Measurements from ENCODE around the gene SEMA4B. TPM values are rescaled to one million over a fixed set of nuclear protein-coding genes. Genes with fewer than 3 reads are reported as not detected.

Gene SEMA4B
- total RNA-seq, 1 donor from 2014 or later = 23.7 TPM

DNA sequence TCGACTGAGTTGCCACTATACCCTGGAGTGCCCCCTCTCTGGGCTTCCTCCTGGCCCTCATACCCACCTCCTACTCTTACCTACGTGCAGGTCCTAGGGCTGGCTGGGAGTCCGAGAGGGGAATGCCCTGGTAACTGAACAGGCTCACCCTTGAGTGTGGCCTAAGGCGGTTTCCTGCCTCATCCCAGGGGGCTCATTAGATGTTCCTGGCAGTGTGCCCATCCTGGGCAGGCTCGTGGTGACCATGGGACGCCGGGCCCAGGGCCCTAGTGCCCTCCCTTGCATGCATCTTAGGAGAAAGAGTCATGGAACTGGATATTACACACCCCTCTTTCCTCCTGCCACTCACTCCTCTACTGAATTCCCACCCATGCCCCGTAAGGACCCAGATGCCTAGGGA, 2.8 kb downstream of the SEMA4B start:
- no peak for ATAC-seq
- DNase-seq (ENCODE audit: low spot score) = no peak

DNA sequence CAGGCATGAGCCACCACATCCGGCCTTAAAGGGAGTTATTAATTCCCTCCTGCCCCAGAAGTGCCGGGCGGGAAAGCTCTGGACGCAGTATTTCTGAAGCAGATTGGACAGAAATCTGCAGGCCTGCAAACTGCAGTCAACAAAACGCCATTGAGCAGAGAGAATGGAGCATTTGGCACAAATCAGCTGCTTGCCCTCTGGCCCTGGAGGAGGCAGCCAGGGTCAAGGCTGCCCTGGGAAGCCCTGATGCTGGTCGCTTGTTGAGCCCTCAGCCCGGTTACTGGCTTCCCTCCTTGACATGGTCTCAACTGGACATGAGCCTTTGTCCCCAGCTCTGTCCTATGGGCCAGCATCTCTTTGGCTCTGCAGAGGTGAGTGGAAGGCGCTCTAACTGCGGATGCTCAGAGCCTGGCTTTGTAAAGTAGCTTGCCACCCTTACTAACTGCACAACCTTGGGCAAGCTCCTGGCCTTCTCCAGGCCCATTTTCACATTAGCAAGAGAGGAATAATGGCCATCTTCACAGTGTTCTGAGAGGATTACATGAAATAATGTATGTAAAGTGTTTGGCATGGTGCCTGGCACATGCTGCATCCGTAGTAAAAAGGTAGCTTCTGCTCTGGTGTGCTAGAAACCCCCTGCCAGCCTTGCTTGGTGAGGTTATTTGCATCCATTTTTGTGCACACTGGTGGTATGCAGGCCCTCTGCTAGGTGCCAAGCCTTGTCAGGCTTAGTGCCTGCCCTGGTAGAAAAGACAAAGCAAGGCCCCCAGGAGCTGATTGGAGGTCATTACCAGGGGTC, 4.1 kb downstream of the SEMA4B start:
- ATAC-seq (no peak), DNase-seq (ENCODE audit: low spot score) (no peak)

DNA sequence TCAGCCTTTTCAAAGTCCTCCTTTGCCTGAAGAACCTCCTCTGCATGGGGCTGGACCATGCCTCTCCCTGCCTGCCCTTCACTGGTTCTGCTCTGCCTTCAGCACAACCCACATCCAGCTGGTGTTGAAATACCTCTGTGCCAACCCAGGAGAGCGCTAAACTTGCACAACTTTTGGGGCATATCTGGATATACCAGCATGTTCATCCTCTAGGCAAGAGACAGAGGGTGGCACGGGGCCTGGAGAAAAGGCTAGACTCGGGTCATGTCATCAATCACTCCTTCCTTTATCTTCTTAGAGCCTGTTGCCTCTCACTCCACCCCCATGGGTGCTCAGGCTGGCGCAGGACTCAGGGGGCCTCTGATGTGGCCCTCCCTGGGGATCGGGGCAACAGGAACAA, 4.8 kb downstream of the SEMA4B start:
- ATAC-seq (peak; percentile 68), DNase-seq (ENCODE audit: low spot score) (peak; percentile 74)

DNA sequence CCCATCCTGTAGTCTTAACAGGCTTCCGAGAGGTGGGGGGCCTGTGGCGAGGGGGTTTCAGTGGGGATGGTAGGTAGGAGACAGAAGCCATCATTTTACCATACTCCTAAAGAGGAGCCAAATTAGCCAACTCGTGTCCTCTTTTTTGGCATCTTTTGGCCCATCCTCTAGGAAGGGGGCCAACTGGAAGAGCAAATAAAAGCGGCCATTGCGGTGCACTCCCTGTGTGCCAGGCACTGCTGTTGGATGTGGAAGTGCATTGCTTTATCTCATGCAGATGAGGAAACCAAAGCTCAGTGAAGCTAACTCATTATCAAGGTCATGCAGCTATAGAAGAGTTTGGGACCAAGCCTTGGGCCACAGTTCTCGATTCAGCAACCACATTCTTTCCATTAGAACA, 6.1 kb downstream of the SEMA4B start:
- DNase-seq (ENCODE audit: low spot score) = no peak

DNA sequence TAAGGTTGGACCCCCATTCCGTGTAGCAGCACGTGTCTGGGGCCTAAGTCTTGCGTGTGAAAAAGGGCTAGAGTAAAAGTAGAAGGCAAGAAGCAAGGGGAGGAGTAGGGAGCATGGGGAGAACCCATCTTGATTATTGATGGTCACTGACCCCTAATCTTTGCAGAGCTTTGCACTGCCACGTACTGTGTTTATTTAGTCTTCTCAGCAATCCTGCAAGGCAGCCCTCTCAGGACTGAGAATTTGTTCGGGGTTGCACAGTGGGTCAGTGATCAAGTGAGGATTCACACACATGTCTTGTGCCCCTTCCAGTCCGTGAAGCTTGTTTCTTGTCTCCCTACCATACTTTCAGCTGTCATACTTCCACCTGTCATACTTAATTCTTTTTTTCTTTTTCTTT, 7.2 kb downstream of the SEMA4B start:
- DNase-seq (ENCODE audit: low spot score) (no peak), ATAC-seq (no peak)

More for the DNA sequence above, 6.1 kb downstream of the SEMA4B start:
- ATAC-seq = peak; percentile 64

DNA sequence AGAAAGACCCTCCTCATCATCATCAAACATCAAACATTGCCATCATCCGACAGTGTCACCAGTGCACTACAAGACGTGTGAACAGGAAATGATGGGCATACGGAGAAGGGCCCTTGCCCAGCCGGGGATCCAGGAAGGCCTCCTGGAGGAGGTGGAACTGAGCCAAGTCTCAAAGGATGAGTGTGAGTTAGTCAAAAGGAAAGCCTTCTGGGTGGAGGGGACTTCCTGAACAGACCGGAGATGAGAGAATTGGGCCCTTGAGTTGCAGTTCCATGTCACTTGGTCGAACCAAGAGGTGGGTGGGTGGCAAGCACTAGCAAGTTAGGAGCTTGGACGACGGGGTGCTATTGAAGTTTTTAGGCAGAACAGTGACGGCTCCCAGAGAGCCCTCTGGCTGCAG, 8.5 kb downstream of the SEMA4B start:
- ATAC-seq (no peak), DNase-seq (ENCODE audit: low spot score) (no peak)

DNA sequence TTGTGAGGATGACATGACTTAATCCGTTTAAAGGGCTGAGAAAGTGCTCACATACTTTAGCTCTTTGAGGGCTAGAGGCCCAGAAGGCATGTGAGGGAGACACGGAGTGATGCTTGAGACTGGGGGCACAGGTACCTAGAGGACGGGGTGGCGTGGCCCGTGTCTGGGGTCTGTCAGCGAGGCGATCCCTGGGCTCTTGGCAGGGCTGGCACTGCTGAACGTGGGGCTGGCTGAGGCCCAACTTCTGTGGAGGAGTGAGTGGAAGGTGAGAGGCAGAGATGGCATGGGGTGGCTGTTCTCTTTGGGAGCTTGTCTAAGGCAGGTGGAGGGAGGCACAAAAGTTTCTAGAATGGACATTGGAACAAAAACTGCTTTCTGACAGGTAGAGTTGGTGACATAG, 9.5 kb downstream of the SEMA4B start:
- DNase-seq (ENCODE audit: low spot score) = no peak
- ATAC-seq = no peak

DNA sequence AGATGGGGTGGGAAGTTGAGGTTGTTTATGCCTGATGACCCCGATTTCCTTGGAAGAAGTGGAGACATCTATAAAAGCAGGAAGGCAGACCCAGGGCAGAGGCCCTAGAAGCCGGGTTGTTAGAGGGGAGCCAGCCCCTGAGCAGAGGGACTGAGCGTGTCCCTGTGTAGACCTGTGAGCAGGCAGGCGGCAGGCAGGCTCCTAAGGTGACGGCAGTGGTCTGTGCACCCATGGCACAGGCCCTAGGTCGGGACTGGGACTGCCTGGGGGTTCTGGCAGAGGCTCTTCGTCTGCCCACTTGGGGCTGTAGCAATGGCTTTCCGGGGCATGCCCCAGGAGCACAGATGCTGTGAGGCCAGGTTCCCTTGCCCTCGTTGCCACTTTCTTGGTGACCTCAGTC, 9.9 kb downstream of the SEMA4B start:
- DNase-seq (ENCODE audit: low spot score) (no peak), ATAC-seq (no peak)

DNA sequence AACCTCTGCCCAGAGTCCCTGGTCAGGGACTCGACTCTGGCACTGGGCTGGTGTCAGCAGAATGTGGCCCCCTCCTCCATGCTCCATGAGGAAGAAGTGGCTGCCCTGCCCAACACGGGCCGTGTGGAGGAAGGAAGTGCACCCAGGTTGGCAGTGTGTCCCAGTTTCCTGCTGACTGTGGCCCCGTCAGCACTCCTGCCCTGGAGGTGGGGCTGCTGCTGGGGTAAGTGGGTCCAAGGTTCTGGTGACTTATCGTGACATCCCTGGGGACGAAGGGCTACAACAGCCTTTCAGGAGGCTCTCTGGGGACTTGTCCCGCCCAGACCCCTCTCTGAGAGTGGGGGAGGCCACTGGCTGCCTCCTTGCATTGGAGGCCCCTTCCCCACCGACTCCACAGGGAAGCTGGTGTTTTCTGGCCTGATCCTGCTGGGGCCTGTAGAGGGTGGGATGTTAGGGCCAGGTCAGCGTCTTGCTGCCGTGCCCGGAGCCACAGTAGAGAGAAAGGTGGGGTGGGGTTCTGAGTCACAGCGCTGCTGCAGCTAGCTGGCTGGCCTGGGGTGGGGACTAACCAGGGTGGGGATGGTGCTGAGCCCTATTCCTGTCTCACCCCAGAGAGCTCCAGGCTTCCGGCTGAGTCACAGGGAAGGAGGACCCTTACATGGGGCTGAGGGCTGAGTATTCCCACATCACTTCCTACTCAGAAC, 10.5 kb downstream of the SEMA4B start:
- DNase-seq (ENCODE audit: low spot score) = no peak
- ATAC-seq = peak; percentile 60

DNA sequence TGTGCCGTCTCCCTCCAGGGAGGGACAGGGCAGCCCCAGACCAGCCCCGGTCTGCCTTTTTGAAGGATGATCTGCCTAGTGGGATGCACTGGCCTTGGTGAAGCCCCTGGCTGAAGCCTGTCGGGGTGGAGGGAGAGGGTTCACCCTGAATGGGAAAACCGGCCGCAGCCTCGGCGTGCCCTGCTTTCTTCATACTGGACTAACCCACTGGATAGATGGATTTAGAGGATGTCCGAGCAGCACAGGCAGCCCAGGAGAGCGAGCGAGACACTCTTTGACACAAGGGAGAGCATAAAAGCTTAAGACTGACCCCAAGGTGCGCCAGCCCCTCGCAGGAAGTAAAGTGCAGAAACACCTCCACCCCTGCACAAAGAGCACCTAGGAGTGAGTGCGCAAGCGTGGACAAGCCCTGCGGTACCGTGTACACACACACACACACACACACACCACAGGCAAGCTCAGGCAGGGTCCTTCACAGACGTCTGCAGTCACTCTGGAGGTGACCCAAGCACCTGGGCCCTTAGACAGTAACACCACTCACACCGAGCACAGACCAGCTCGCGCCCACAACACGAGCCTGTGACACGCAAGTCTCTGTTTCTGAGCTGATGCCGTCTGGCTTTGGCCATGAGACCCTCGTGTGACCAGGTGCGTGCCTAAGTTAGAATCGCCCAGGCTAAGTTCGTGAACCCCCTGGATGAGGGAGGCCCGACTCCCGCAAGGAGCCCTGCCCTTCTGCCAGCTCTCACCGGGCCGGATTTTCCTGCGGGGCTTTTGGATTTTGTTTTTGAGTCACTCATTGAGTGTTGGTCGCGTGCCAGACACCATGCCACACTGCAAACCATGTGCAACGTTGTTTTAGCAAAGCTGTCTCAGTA, 11.3 kb downstream of the SEMA4B start:
- DNase-seq (ENCODE audit: low spot score) (no peak), ATAC-seq (no peak)

DNA sequence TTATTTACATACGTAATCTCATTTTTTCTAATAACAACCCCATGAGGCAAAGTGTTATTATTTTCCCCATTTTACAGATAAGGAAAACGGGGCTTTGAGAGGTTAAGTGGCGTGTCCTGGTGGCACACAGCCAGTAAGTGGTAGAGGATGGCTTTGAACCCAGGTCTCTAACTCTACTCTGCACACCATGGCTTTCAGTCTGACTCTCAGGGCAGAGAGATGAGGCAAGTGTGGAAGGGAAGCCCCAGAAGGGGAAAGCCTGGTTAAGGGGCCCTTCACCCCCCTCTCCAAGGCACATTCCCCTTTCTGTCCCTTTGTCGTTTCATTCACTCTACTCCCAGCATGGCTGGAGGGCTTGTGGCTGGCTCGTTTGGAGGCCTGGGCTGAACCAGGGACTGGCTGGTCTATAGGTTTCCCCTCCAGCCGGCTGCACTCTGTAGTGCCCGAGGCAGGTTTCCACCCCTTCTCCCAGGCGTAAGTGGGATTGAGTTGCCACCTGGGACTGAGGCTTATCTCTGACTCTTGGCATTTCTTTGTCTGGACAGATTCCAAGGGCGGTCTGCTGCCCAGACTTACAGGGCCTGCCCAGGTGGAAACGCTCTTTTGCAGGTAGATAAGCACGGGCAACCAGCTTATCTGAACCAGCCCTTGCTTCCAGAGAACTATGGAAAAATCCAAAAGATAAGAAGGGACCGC, 12.1 kb downstream of the SEMA4B start:
- DNase-seq (ENCODE audit: low spot score) = peak; percentile 67

DNA sequence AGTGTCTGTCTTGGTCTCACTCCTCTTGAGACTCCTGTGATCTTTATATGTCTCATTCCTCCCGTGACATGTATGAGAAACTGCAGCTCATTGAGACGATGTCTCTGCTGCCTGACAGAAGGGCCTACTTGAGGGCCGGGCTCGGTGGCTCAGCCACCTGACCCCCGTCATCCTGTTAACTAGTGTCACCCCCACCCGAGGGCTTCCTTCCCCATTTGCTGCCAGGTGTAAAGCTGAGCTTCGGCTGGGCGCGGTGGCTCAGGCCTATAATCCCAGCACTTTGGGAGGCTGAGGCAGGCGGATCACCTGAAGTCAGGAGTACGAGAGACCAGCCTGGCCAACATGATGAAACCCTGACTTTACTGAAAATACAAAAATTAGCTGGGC, 12.7 kb downstream of the SEMA4B start:
- ATAC-seq (no peak), DNase-seq (ENCODE audit: low spot score) (no peak)

More for the DNA sequence above, 12.1 kb downstream of the SEMA4B start:
- peak; percentile 77 for ATAC-seq

DNA sequence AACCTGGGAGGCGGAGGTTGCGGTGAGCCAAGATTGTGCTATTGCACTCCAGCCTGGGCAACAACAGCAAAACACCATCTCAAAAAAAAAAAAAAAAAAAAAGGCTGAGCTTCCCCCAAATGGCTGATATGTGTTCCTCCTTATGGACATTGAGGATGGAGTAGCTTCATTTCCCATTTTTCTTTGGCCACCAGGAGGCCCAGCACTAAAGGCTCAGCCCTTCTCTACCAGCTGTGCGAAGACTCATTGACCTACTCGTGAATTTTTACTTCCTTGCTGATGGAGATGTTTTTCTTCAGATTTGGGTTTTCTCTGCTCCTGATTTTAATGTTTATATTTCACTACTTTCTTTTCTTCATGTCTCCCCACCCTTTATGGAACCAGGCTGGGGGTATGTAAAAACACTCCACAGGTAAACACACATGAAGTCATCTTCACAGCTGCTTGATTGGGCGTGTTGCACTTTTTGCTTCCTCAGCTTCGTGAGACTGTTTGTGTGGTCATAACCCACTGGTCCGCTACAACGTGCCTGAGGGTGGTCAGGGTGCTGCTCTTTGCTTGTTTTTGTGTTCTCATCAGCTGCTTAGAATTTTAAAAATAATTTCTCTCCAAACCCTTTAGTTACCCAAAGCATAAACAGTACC, 13.5 kb downstream of the SEMA4B start:
- ATAC-seq (no peak), DNase-seq (ENCODE audit: low spot score) (no peak)

DNA sequence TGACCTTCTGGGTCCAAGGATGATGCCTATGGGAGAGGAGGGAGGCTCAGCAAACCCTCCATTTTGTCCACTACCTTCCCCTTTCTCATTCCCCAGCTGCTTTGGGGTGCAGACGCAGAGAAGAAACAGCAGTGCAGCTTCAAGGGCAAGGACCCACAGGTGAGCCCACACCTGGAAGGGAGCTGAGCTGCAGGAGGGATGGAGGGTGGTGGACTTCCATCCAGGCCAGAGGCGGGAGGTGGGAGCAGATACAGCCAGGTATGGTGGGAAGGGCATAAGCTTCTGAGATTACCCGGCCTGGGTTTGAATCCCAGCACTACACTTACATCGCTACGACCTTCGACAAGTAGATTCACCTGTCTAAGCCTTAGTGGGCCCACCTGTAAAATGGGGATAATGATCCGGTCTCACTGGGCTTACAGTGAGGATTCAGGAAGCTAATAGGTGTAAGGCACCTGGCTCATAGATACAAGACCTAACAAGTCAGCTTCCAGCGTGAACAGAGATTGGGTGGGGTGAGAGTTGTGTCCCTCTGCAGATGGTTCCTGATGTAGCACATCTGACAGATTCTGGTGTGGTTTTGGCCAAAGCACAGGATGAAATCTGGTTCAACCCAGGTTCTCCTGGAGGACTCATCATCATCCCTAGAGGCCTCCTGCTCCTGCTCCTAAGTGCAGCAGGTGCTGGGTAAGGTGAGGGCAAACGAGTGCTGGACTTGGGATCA, 16.7 kb downstream of the SEMA4B start:
- ATAC-seq = no peak
- DNase-seq (ENCODE audit: low spot score) = no peak

DNA sequence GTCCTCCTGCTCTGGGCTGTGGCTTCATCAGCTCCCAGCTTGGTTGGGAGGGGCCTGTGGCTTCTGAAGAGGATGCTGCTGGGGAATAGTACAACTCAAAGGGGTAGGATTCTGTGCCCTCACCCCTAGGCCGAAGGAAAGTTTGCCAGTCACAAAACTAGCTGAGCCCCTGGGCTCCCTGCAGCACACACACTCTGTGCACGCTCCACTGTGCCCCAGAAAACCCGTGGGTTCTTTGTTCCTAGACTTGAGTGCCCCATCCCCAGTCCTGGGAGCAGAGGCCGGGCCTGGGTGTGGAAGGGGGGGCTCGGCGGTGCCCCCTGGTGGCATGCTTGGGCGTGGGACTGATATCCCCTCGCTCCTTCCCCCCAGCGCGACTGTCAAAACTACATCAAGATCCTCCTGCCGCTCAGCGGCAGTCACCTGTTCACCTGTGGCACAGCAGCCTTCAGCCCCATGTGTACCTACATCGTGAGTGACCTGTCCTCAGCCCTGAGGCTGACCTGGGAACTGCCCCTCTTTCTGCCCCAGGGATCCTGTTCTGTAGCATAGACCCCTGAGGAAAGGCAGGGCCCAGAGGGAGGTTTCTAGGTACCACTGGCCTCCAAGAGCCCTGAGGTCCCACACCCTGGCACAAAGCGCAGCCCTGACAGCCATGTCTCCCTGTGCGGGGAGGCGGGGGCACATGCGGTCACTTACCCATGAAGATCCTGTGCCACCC, 18.5 kb downstream of the SEMA4B start:
- ATAC-seq = peak; percentile 57

DNA sequence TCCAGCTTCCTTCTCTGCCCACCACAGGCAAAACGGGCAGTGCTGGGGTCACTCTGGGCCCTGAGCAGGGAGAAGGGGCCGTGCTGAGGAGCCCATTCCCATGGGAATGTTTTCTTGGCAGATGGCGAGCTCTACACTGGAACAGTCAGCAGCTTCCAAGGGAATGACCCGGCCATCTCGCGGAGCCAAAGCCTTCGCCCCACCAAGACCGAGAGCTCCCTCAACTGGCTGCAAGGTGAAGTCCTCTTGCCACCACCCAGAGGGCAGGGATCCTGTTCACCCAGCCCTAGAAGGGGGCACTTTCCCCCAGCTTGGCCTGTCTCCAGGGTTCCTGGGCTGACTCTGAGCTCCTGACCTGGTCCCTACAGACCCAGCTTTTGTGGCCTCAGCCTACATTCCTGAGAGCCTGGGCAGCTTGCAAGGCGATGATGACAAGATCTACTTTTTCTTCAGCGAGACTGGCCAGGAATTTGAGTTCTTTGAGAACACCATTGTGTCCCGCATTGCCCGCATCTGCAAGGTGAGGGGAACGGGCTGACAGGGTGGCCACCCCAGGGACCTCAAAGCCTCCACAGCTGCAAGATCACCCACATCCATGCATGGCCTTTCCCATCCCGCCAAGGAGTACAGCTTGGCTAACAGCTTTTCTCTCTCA, 20.2 kb downstream of the SEMA4B start:
- ATAC-seq (peak; percentile 96), DNase-seq (ENCODE audit: low spot score) (peak; percentile 83)

More for the DNA sequence above, 18.5 kb downstream of the SEMA4B start:
- DNase-seq (ENCODE audit: low spot score) = no peak

DNA sequence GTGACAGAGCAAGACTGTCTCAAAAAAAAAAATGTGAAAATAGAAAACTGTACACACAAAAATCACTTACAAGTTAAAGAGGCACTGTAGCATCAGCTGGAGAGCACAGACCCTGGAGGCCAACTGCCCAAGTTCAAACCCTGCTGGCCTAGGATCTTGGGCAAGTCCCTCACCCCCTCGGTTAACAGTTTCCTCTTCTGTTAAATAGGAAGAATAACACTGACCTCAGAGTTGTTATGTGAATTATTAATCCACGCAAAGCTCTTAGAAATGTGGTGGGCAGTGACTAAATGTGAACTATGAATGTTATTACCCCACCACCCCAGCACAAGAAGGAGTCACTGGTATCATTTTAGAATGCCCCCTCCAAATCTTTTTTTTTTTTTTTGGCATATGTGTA, 21.4 kb downstream of the SEMA4B start:
- ATAC-seq (no peak), DNase-seq (ENCODE audit: low spot score) (no peak)

DNA sequence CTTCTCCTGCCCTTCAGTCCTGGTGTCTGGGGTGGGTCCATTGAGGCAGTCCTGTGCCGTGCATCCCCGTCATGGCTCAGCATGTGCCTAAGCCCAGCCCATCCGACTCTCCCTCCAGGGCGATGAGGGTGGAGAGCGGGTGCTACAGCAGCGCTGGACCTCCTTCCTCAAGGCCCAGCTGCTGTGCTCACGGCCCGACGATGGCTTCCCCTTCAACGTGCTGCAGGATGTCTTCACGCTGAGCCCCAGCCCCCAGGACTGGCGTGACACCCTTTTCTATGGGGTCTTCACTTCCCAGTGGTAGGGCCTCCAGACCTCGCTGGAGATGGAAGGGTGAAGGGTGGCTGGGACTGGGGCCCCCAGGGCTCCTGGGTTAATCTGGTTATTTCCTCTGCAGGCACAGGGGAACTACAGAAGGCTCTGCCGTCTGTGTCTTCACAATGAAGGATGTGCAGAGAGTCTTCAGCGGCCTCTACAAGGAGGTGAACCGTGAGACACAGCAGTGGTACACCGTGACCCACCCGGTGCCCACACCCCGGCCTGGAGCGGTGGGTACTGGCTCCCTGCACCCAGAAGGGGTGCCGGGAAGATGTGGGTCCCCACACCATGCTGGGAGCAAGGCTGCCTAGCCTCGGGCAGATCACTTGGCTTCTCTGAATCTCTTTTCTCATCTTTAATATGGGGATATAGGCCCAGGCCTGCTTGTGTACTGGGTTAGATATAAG, 22.5 kb downstream of the SEMA4B start:
- DNase-seq (ENCODE audit: low spot score) (no peak), ATAC-seq (no peak)

Data from left lobe of liver (tissue), 2 donors.